OCI-LY1 (cell line): ENCODE results near the gene EIF2S3.

ENCODE experiments used
- H2AFZ ChIP-seq: fragments of 200-600 bp; sonication (generic), shearing (Covaris generic); 2 replicates; pipeline ENCODE4 v1.6.0; 2014; ENCODE audit warnings: antibody characterized with exemption, mild to moderate bottlenecking, low read length
- H3F3A ChIP-seq: fragments of 200-600 bp; sonication (generic), shearing (Covaris generic); 2 replicates; pipeline ENCODE4 v1.6.0; 2014; ENCODE audit warnings: mild to moderate bottlenecking, antibody characterized with exemption, low read length, moderate library complexity; ENCODE audit not compliant: insufficient read depth
- H3K27ac ChIP-seq: fragments of 200-600 bp; sonication (generic); 2 replicates; pipeline ENCODE4 v1.5.1; 2014; ENCODE audit warnings: low read length, mixed run types, mild to moderate bottlenecking, low read depth; ENCODE audit not compliant: poor library complexity, severe bottlenecking
- H3K27me3 ChIP-seq: fragments of 200-600 bp; sonication (generic); 2 replicates; pipeline ENCODE4 v1.6.0; 2014; ENCODE audit warnings: antibody characterized with exemption, mild to moderate bottlenecking, low read length, moderate library complexity; ENCODE audit not compliant: insufficient read depth
- H3K36me3 ChIP-seq: fragments of 200-600 bp; sonication (generic); 2 replicates; pipeline ENCODE4 v1.6.1; 2014; ENCODE audit warnings: mild to moderate bottlenecking, antibody characterized with exemption, low read length, moderate library complexity, mixed read lengths; ENCODE audit not compliant: insufficient read depth
- H3K4me1 ChIP-seq: fragments of 200-600 bp; sonication (generic); 2 replicates; pipeline ENCODE4 v1.5.1; 2014; ENCODE audit warnings: mild to moderate bottlenecking, low read length, moderate library complexity; ENCODE audit not compliant: insufficient read depth, severe bottlenecking
- H3K4me2 ChIP-seq: fragments of 200-600 bp; sonication (generic), shearing (Covaris generic); 2 replicates; pipeline ENCODE4 v1.6.1; 2014; ENCODE audit warnings: low read length
- H3K4me3 ChIP-seq: fragments of 200-600 bp; sonication (generic); 2 replicates; pipeline ENCODE4 v1.5.1; 2014; ENCODE audit warnings: low read length, low read depth, mild to moderate bottlenecking, mixed read lengths; ENCODE audit not compliant: poor library complexity, severe bottlenecking
- H3K79me2 ChIP-seq: fragments of 200-600 bp; shearing (Covaris generic); 2 replicates; pipeline ENCODE4 v1.6.1; 2016; ENCODE audit warnings: mixed run types, low read length, mixed read lengths; ENCODE audit not compliant: insufficient read depth
- H3K9ac ChIP-seq: fragments of 200-600 bp; sonication (generic), shearing (Covaris generic); 2 replicates; pipeline ENCODE4 v1.6.1; 2014; ENCODE audit warnings: mild to moderate bottlenecking, low read length, mixed read lengths
- H3K9me2 ChIP-seq: fragments of 200-600 bp; sonication (generic), shearing (Covaris generic); 2 replicates; pipeline ENCODE4 v1.6.1; 2014; ENCODE audit warnings: low read depth, mild to moderate bottlenecking, low read length, mixed read lengths
- H3K9me3 ChIP-seq: fragments of 200-600 bp; shearing (Covaris generic); 2 replicates; pipeline ENCODE4 v1.6.1; 2014; ENCODE audit warnings: low read length, mixed read lengths
- H4K20me1 ChIP-seq: fragments of 200-600 bp; sonication (generic), shearing (Covaris generic); 2 replicates; pipeline ENCODE4 v1.6.0; 2016; ENCODE audit warnings: mild to moderate bottlenecking, low read length; ENCODE audit not compliant: insufficient read depth
- EZH2 ChIP-seq: fragments of 200-600 bp; sonication (generic), shearing (Covaris generic); IDR thresholded peaks from 2 replicates; pipeline ENCODE4 v1.8.0; 2017; ENCODE audit warnings: borderline replicate concordance, mixed run types, mild to moderate bottlenecking, antibody characterized with exemption, low read length, moderate library complexity, mixed read lengths
- TF ChIP-seq, protein P1 (sequence below): fragments of 200-600 bp; sonication (generic), shearing (Covaris generic); IDR thresholded peaks from 2 replicates; pipeline ENCODE4 v1.5.1; 2017; ENCODE audit warnings: mild to moderate bottlenecking, antibody characterized with exemption, low read length, moderate library complexity, mixed read lengths

EIF2S3 gene

DNA sequence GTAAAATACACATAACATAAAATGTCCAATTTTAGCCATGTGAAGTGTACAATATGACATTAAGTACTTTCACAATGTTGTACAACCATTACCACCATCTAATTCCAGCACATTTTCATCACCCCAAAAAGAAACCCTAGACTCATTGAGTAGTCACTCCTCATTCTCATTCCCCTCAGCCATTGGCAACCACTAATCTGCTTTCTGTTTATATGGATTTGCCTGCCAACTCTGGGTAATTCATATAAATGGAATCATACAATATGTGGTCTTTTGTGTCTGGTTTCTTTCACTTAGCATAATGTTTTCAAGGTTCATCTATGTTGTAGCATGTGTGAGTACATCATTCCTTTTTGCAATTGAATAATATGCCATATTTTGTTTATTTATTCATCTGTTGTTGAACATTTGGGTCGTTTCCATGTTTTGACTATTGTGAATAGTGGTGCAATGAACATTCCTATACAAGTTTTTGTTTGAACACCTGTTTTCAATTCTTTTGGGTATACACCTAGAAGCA lies 43.0 kb downstream of the EIF2S3 start:
- TF ChIP-seq, protein P1, sequence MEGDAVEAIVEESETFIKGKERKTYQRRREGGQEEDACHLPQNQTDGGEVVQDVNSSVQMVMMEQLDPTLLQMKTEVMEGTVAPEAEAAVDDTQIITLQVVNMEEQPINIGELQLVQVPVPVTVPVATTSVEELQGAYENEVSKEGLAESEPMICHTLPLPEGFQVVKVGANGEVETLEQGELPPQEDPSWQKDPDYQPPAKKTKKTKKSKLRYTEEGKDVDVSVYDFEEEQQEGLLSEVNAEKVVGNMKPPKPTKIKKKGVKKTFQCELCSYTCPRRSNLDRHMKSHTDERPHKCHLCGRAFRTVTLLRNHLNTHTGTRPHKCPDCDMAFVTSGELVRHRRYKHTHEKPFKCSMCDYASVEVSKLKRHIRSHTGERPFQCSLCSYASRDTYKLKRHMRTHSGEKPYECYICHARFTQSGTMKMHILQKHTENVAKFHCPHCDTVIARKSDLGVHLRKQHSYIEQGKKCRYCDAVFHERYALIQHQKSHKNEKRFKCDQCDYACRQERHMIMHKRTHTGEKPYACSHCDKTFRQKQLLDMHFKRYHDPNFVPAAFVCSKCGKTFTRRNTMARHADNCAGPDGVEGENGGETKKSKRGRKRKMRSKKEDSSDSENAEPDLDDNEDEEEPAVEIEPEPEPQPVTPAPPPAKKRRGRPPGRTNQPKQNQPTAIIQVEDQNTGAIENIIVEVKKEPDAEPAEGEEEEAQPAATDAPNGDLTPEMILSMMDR = no peak
- no peak for TF ChIP-seq EZH2
- no peaks in the 10 kb centered on the region for H3K36me3 ChIP-seq
- no peak overlapping the region for H3K4me2 ChIP-seq
- no peaks in the 10 kb centered on the region for H3K9me2 ChIP-seq
- no peaks in the 10 kb centered on the region for H3K27me3 ChIP-seq
- H2AFZ ChIP-seq = no peak overlapping the region
- no peak overlapping the region for H3K9ac ChIP-seq
- no peaks in the 10 kb centered on the region for H4K20me1 ChIP-seq
- no peaks in the 10 kb centered on the region for H3K79me2 ChIP-seq
- no peaks in the 10 kb centered on the region for H3K4me1 ChIP-seq
- no peak overlapping the region for H3K27ac ChIP-seq
- H3F3A ChIP-seq = no peaks in the 10 kb centered on the region
- H3K4me3 ChIP-seq = no peak overlapping the region
- no peaks in the 10 kb centered on the region for H3K9me3 ChIP-seq

DNA sequence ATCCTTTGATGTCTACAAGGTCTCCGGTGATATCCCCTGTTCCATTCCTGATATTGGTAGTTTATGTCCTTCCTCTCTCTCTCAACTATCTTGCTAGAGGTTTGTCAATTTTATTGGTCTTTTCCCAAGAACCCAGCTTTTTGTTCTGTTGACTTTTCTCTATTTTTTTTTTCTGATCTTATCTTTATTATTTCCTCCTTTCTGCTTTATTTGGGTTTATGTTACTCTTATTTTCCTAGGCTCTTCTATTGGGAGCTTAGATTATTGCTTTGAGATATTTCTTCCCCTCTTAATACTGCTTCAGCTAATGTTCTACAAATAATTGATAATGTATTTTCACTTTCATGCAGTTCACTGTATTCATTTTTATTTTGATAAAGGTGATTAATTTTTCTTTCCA lies 44.2 kb downstream of the EIF2S3 start:
- Histone ChIP-seq H3K4me1 (no peaks in the 10 kb centered on the region), H3F3A (no peaks in the 10 kb centered on the region), H3K27ac (no peak overlapping the region), H3K9me3 (no peaks in the 10 kb centered on the region), H3K9me2 (no peaks in the 10 kb centered on the region), H4K20me1 (no peaks in the 10 kb centered on the region), H3K36me3 (no peaks in the 10 kb centered on the region), H3K9ac (no peak overlapping the region), H3K79me2 (no peaks in the 10 kb centered on the region), H3K4me3 (no peak overlapping the region), H3K4me2 (no peak overlapping the region), H3K27me3 (no peaks in the 10 kb centered on the region), H2AFZ (no peak overlapping the region)
- no peak for TF ChIP-seq EZH2
- TF ChIP-seq, protein P1 = no peak

DNA sequence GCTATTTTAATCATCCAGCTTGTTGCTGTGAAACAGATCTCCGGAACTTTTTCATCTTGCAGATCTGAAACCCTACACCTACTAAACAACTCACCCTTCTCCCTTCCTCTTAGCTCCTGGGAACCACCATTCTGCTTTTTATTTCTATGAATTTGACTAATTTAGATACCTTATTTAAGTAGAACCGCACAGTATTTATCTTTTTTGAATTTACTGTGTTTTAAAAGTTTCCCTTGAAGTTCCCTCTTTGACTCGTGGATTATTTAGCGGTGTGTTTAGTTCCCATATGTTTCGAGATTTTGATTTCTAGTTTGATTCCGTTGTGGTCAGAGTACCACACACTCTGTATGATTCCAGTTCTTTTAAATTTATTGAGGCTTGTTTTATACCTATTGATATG lies 44.6 kb downstream of the EIF2S3 start:
- Histone ChIP-seq H3K4me3 (no peak overlapping the region), H3K9me3 (no peaks in the 10 kb centered on the region), H2AFZ (no peak overlapping the region), H4K20me1 (no peaks in the 10 kb centered on the region), H3K4me2 (no peak overlapping the region), H3K9me2 (no peaks in the 10 kb centered on the region), H3K36me3 (no peaks in the 10 kb centered on the region), H3K27ac (no peak overlapping the region), H3K4me1 (no peaks in the 10 kb centered on the region), H3K79me2 (no peaks in the 10 kb centered on the region), H3F3A (no peaks in the 10 kb centered on the region), H3K27me3 (no peaks in the 10 kb centered on the region), H3K9ac (no peak overlapping the region)
- TF ChIP-seq, protein P1 = no peak
- no peak for TF ChIP-seq EZH2
